K562 (cell line): ENCODE measurements around the gene NACC1. TPM values are rescaled to one million over a fixed set of nuclear protein-coding genes. Genes with fewer than 3 reads are reported as not detected.

ENCODE experiments used
- AFF4 ChIP-seq: sonication (generic); formaldehyde crosslinking; IDR thresholded peaks from 2 replicates; pipeline ENCODE4 v1.8.0; 2023; ENCODE audit warnings: mild to moderate bottlenecking, missing genetic modification reagents
- ARID4B ChIP-seq: sonication (generic); formaldehyde crosslinking; IDR thresholded peaks from 2 replicates; pipeline ENCODE4 v1.8.0; 2022; ENCODE audit warnings: mild to moderate bottlenecking, missing genetic modification reagents
- ARNT ChIP-seq, 2 experiments: fragments of 450-650 bp; IDR thresholded peaks; 2 replicates each; pipeline ENCODE4 v1.6.1; 2016; ENCODE audit warnings: mild to moderate bottlenecking in 1 of 2
- CTCFL ChIP-seq: IDR thresholded peaks from 2 replicates; pipeline ENCODE4 v1.6.1; 2011; ENCODE audit warnings: borderline replicate concordance, low read depth, mild to moderate bottlenecking, moderate library complexity, low read length; ENCODE audit not compliant: insufficient read depth, poor library complexity, severe bottlenecking
- GATA2 ChIP-seq: sonication (generic); formaldehyde crosslinking; IDR thresholded peaks from 2 replicates; pipeline ENCODE4 v1.4.0; 2020; ENCODE audit warnings: mild to moderate bottlenecking, missing genetic modification reagents
- JUNB ChIP-seq: fragments of 450-650 bp; formaldehyde crosslinking; conservative IDR thresholded peaks from 2 replicates; pipeline ENCODE4 v1.4.0; 2020; ENCODE audit warnings: mild to moderate bottlenecking
- NELFE ChIP-seq: IDR thresholded peaks from 2 replicates; pipeline ENCODE4 v1.6.1; 2011; ENCODE audit warnings: mild to moderate bottlenecking; ENCODE audit not compliant: insufficient read depth, insufficient read length
- PHB ChIP-seq: fragments of 250-450 bp; sonication (Bioruptor Pico); IDR thresholded peaks from 2 replicates; pipeline ENCODE4 v1.5.0; 2021
- TCF3 ChIP-seq: sonication (generic); formaldehyde crosslinking; IDR thresholded peaks from 2 replicates; pipeline ENCODE4 v1.4.0; 2020; ENCODE audit warnings: mild to moderate bottlenecking, missing genetic modification reagents
- TSC22D4 ChIP-seq: fragments of 450-650 bp; IDR thresholded peaks from 2 replicates; pipeline ENCODE4 v1.6.1; 2016; ENCODE audit warnings: missing genetic modification characterization, missing biosample characterization, control low read depth
- ZBTB1 ChIP-seq: sonication (generic); formaldehyde crosslinking; IDR thresholded peaks from 2 replicates; pipeline ENCODE4 v1.8.1; 2023; ENCODE audit warnings: missing genetic modification reagents, low read depth, mild to moderate bottlenecking, borderline replicate concordance
- ZFP1 ChIP-seq: fragments of 450-650 bp; formaldehyde crosslinking; IDR thresholded peaks from 2 replicates; pipeline ENCODE4 v1.4.0; 2020; ENCODE audit warnings: mild to moderate bottlenecking, mixed read lengths
- ZHX1 ChIP-seq: fragments of 150-350 bp; conservative IDR thresholded peaks from 2 replicates; pipeline ENCODE4 v1.6.1; 2014; ENCODE audit warnings: low read length
- ZNF121 ChIP-seq: sonication (generic); formaldehyde crosslinking; conservative IDR thresholded peaks from 2 replicates; pipeline ENCODE4 v1.8.0; 2022; ENCODE audit warnings: missing genetic modification reagents
- polyA plus RNA-seq, 8 experiments: library from polyadenylated mRNA; depleted of rRNA in 4 of 8; stranded (reverse) in 5 of 8; unstranded in 3 of 8; fragments of >200 nt; fragmentation: Nextera tagmentation in 2 of 8; fragmentation: Illumina TruSeq in 1 of 8; extraction: Ambion mirVana in 2 of 8; extraction: Trizol in 1 of 8; gene quantifications; 2 replicates each; pipeline versions ENCODE4 v1.2.1 to v1.2.3, GENCODE V29; 2011 to 2014; ENCODE audit warnings: inconsistent platforms in 1 of 8, missing spikeins in 1 of 8
- total RNA-seq, 7 experiments: library from RNA; depleted of rRNA in 6 of 7; stranded (reverse); fragments of >200 nt in 6 of 7; fragmentation: Illumina TruSeq in 2 of 7; extraction: Trizol in 2 of 7; gene quantifications; 2 replicates each; pipeline versions ENCODE4 v1.2.1 to v1.2.3, GENCODE V29; 2011 to 2021; ENCODE audit warnings: low replicate concordance in 1 of 7

The NACC1 gene
- total and polyA plus RNA-seq, 9 of the 15 experiments (the other 6 are each of a cell fraction or from before 2014, with no cell fraction given): 0.04 to 96.6 (median 25.8) TPM

GRCh38 chr19:13100031-13100588 is 18.0 kb upstream of the NACC1 start (continued):
- TF ChIP-seq ARNT (IDR thresholded peaks at IDR 0.05) (peak; percentile 69 to 78; a peak in 3 of 4 replicates), JUNB (CRISPR knock-in tag) (no peak), NELFE (no peak), PHB (no peak), AFF4 (CRISPR knock-in tag) (peak; percentile 64; the same call in 1 of the 2 replicates), ARID4B (0 out of 2 replicates have a peak, but pooled peaks have one; percentile 56), ZHX1 (no peak), ZBTB1 (CRISPR knock-in tag) (peak; percentile 86; the same call in 1 of the 2 replicates), TCF3 (CRISPR knock-in tag) (no peak), ZFP1 (CRISPR knock-in tag) (no peak), ZNF121 (CRISPR knock-in tag) (no peak), TSC22D4 (peak; percentile 87; the same call in 1 of the 2 replicates), GATA2 (CRISPR knock-in tag) (no peak), CTCFL (no peak)
